AG09309 (cell line): ENCODE data around the gene SLC5A10.
A peak's percentile ranks its signal among the peaks of the same experiment; 100 is the strongest.

ENCODE experiments used
- DNase-seq: peaks from one replicate; pipeline ENCODE4 v3.0.0-alpha.2; 2010; ENCODE audit warnings: low read depth
- H3K4me3 ChIP-seq: 2 replicates; pipeline ENCODE4 v1.5.1; 2011; ENCODE audit warnings: mild to moderate bottlenecking, low read depth, low read length, moderate library complexity; ENCODE audit not compliant: control insufficient read depth
- CTCF ChIP-seq: IDR thresholded peaks from 2 replicates; pipeline ENCODE4 v1.5.1; 2011; ENCODE audit warnings: mild to moderate bottlenecking, low read depth, low read length, inconsistent platforms; ENCODE audit not compliant: insufficient read depth, control insufficient read depth; ENCODE audit errors: missing control alignments

Gene SLC5A10

GRCh38 chr17:18968345-18968744 lies 16.4 kb downstream of the SLC5A10 start:
- no peak overlapping the region for H3K4me3 ChIP-seq
- DNase-seq = no peak

GRCh38 chr17:18968945-18969887 lies 17.3 kb downstream of the SLC5A10 start:
- TF ChIP-seq CTCF = no peak
- DNase-seq = no peak
- no peak overlapping the region for H3K4me3 ChIP-seq

More at GRCh38 chr17:18968345-18968744, 16.4 kb downstream of the SLC5A10 start:
- TF ChIP-seq CTCF = no peak

GRCh38 chr17:18970582-18971480 lies 18.9 kb downstream of the SLC5A10 start:
- H3K4me3 ChIP-seq = no peak overlapping the region
- peak; percentile 15 for TF ChIP-seq CTCF
- DNase-seq = no peak

- no peak for TF ChIP-seq CTCF
- no peak for DNase-seq
- H3K4me3 ChIP-seq = no peak overlapping the region
These were observed 19.8 kb downstream of the SLC5A10 start for GRCh38 chr17:18971801-18972200.

GRCh38 chr17:18974407-18975149 lies 22.6 kb downstream of the SLC5A10 start:
- no peak for TF ChIP-seq CTCF

GRCh38 chr17:18975597-18975996 lies 23.6 kb downstream of the SLC5A10 start:
- no peak for DNase-seq
- H3K4me3 ChIP-seq = no peak overlapping the region

More at GRCh38 chr17:18974407-18975149, 22.6 kb downstream of the SLC5A10 start:
- no peak overlapping the region for H3K4me3 ChIP-seq
- no peak for DNase-seq

More at GRCh38 chr17:18975597-18975996, 23.6 kb downstream of the SLC5A10 start:
- no peak for TF ChIP-seq CTCF
